ENCODE data around the gene OR52J3. TPM values are rescaled to one million over a fixed set of nuclear protein-coding genes. Genes with fewer than 3 reads are reported as not detected.

OR52J3 gene
- polyA plus RNA-seq, 1 donor (not counting 4 experiments of a cell fraction or from before 2014, with no cell fraction given) = not detected

DNA sequence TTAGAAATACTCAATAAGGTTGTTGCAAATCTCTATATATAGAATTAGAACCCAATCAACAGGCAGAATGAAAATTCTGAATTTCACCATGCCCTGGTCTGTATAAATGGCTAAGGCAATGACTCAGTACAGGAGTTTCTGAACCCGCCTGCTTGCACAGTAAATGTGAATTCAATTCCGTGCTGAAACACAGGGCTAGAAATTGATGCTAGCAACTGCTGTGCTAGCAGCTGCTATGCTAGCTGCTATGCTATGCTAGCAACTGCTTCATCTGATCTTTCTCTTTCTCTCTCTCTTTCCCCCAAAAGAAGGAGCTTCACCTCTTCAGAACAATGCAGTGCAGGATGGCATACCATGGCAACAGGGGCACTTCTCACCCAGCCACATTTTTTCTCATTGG is 9.7 kb upstream of the OR52J3 start:
- DNase-seq (ENCODE audit: low read depth, low spot score) = no peak
- no peak for TF ChIP-seq EZH2 (IDR thresholded peaks at IDR 0.05; ENCODE audit: low read length)
- TF ChIP-seq, protein P1, sequence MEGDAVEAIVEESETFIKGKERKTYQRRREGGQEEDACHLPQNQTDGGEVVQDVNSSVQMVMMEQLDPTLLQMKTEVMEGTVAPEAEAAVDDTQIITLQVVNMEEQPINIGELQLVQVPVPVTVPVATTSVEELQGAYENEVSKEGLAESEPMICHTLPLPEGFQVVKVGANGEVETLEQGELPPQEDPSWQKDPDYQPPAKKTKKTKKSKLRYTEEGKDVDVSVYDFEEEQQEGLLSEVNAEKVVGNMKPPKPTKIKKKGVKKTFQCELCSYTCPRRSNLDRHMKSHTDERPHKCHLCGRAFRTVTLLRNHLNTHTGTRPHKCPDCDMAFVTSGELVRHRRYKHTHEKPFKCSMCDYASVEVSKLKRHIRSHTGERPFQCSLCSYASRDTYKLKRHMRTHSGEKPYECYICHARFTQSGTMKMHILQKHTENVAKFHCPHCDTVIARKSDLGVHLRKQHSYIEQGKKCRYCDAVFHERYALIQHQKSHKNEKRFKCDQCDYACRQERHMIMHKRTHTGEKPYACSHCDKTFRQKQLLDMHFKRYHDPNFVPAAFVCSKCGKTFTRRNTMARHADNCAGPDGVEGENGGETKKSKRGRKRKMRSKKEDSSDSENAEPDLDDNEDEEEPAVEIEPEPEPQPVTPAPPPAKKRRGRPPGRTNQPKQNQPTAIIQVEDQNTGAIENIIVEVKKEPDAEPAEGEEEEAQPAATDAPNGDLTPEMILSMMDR (optimal IDR thresholded peaks at IDR 0.05 in 1 of 3, IDR thresholded peaks at IDR 0.05 in 1 of 3, conservative IDR thresholded peaks at IDR 0.05 in 1 of 3; ENCODE audit: extremely low read depth in 1 of 3, insufficient read depth in 2 of 3, low read length in 3 of 3) = no peak
- dilution Hi-C loops (cut with MboI; ENCODE audit: extremely low pct_ligation_motif_present, low sequenced_read_pairs) = no loop called here
- Histone ChIP-seq H3K4me1 (ENCODE audit: control insufficient read depth, extremely low read depth, insufficient read depth, low read length) (no peaks in the 10 kb centered on the region), H3K27ac (ENCODE audit: control insufficient read depth, insufficient read depth, low read length) (no peak overlapping the region), H3K27me3 (ENCODE audit: control insufficient read depth, extremely low read depth, insufficient read depth, low read length) (no peaks in the 10 kb centered on the region), H3K9me1 (ENCODE audit: control insufficient read depth, extremely low read depth, insufficient read depth, low read length) (no peaks in the 10 kb centered on the region), H3K9ac (ENCODE audit: control insufficient read depth, extremely low read depth, insufficient read depth, low read length) (no peak overlapping the region), H3K4me2 (ENCODE audit: control insufficient read depth, extremely low read depth, insufficient read depth, low read depth, low read length) (no peak overlapping the region), H3K9me3 (ENCODE audit: control insufficient read depth, low read depth, low read length) (no peaks in the 10 kb centered on the region), H3K36me3 (ENCODE audit: control insufficient read depth in 2 of 2, extremely low read depth in 1 of 2, insufficient read depth in 2 of 2, low read length in 2 of 2) (no peaks in the 10 kb centered on the region), H3K79me2 (ENCODE audit: control insufficient read depth, insufficient read depth, low read length) (no peaks in the 10 kb centered on the region), H2AFZ (ENCODE audit: control insufficient read depth, low read length) (no peak overlapping the region), H4K20me1 (ENCODE audit: control insufficient read depth, extremely low read depth, insufficient read depth, low read length) (no peaks in the 10 kb centered on the region), H3K4me3 (ENCODE audit: control insufficient read depth in 2 of 3, extremely low read depth in 1 of 3, insufficient read depth in 2 of 3, low read depth in 1 of 3, low read length in 3 of 3) (no peak overlapping the region)
- no peak for FAIRE-seq

GRCh38 chr11:5037926-5038325 is 8.4 kb upstream of the OR52J3 start:
- TF ChIP-seq, protein P1 (optimal IDR thresholded peaks at IDR 0.05 in 1 of 3, IDR thresholded peaks at IDR 0.05 in 1 of 3, conservative IDR thresholded peaks at IDR 0.05 in 1 of 3; ENCODE audit: extremely low read depth in 1 of 3, insufficient read depth in 2 of 3, low read length in 3 of 3) = no peak
- no peak for TF ChIP-seq EZH2 (IDR thresholded peaks at IDR 0.05; ENCODE audit: low read length)
- H2AFZ ChIP-seq (ENCODE audit: control insufficient read depth, low read length) = no peak overlapping the region
- H3K27ac ChIP-seq (ENCODE audit: control insufficient read depth, insufficient read depth, low read length) = no peak overlapping the region
- H3K4me1 ChIP-seq (ENCODE audit: control insufficient read depth, extremely low read depth, insufficient read depth, low read length) = no peaks in the 10 kb centered on the region
- no peak overlapping the region for H3K4me3 ChIP-seq (ENCODE audit: control insufficient read depth in 2 of 3, extremely low read depth in 1 of 3, insufficient read depth in 2 of 3, low read depth in 1 of 3, low read length in 3 of 3)
- no peaks in the 10 kb centered on the region for H3K36me3 ChIP-seq (ENCODE audit: control insufficient read depth in 2 of 2, extremely low read depth in 1 of 2, insufficient read depth in 2 of 2, low read length in 2 of 2)
- no peaks in the 10 kb centered on the region for H3K9me3 ChIP-seq (ENCODE audit: control insufficient read depth, low read depth, low read length)
- DNase-seq (ENCODE audit: low read depth, low spot score) (no peak), FAIRE-seq (no peak)
- H3K9me1 ChIP-seq (ENCODE audit: control insufficient read depth, extremely low read depth, insufficient read depth, low read length) = no peaks in the 10 kb centered on the region
- no peak overlapping the region for H3K4me2 ChIP-seq (ENCODE audit: control insufficient read depth, extremely low read depth, insufficient read depth, low read depth, low read length)
- H3K27me3 ChIP-seq (ENCODE audit: control insufficient read depth, extremely low read depth, insufficient read depth, low read length) = no peaks in the 10 kb centered on the region
- H3K9ac ChIP-seq (ENCODE audit: control insufficient read depth, extremely low read depth, insufficient read depth, low read length) = no peak overlapping the region
- H3K79me2 ChIP-seq (ENCODE audit: control insufficient read depth, insufficient read depth, low read length) = no peaks in the 10 kb centered on the region
- dilution Hi-C loops (cut with MboI; ENCODE audit: extremely low pct_ligation_motif_present, low sequenced_read_pairs) = no loop called here
- no peaks in the 10 kb centered on the region for H4K20me1 ChIP-seq (ENCODE audit: control insufficient read depth, extremely low read depth, insufficient read depth, low read length)

All from keratinocyte (primary cell).